ENCODE data around the gene TM7SF2.

The TM7SF2 gene

GRCh38 chr11:65119670-65119995 is 8.0 kb downstream of the TM7SF2 start:
- no peak for TF ChIP-seq CTCF (conservative IDR thresholded peaks at IDR 0.05; ENCODE audit: low read depth, low read length)
- DNase-seq (ENCODE audit: low read depth): no peak

GRCh38 chr11:65120831-65121230 is 9.2 kb downstream of the TM7SF2 start:
- TF ChIP-seq CTCF (conservative IDR thresholded peaks at IDR 0.05; ENCODE audit: low read depth, low read length): no peak

More at GRCh38 chr11:65119670-65119995, 8.0 kb downstream of the TM7SF2 start:
- no peak overlapping the region for H3K4me3 ChIP-seq (ENCODE audit: low read length)

GRCh38 chr11:65121447-65121864 is 9.8 kb downstream of the TM7SF2 start:
- TF ChIP-seq CTCF (conservative IDR thresholded peaks at IDR 0.05; ENCODE audit: low read depth, low read length): no peak
- H3K4me3 ChIP-seq (ENCODE audit: low read length): peak overlapping the region; percentile 98
- no peak for DNase-seq (ENCODE audit: low read depth)

More at GRCh38 chr11:65120831-65121230, 9.2 kb downstream of the TM7SF2 start:
- H3K4me3 ChIP-seq (ENCODE audit: low read length): peak overlapping the region; percentile 98
- no peak for DNase-seq (ENCODE audit: low read depth)

DNA sequence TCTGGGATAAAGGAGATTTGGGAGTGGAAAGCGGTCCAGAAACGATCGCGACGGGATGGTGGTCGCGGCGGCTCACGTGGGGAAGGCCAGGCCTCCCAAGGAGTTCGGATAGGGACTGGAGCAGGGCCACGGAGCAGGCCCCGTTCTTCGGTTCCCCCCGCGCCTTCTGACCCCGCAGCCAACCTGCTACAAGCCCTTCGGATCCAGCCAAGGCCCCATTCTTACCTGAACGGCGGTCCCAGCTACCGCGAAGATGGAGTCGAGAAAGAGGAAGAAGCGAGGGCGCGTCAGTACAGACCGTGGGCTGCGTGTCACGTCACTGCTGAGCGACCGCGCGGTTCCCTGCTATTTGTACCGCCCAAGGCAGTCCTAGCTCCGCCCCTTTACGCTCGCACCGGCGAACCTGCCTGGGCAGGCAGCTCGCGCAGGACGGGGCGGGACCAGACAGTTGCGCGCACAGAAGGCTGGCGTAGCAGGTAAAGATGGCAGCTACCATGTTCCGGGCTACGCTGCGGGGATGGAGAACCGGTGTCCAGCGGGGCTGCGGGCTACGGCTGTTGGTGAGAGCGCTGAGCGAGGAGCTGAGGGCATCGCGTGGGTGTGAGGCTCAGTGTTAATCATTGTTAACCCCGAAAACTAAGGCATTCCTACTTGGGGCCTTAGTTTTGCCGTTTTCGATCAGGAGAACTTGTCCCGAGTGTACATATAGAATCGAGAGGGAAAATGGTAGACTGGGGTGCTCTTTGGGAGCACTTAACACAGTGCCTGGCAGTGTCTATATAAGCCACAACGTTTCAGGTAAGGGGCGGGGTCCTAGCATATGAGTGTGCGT is 10.4 kb downstream of the TM7SF2 start, which contains the start of the genes FAU and MRPL49:
FAU (minus strand) TSS at position 270 of the 832 bp plus-strand sequence. CDS start 321 bp downstream, outside the sequence.
MRPL49 (plus strand) TSS at position 457 of the 832 bp plus-strand sequence; CDS start at position 483, 26 bp downstream.
- DNase-seq (ENCODE audit: low read depth): peak; percentile 94
- TF ChIP-seq CTCF (conservative IDR thresholded peaks at IDR 0.05; ENCODE audit: low read depth, low read length): no peak
- peak within 1 kb of the TSS; percentile 98 for H3K4me3 ChIP-seq (ENCODE audit: low read length)

GRCh38 chr11:65124480-65125196 is 13.0 kb downstream of the TM7SF2 start:
- TF ChIP-seq CTCF (conservative IDR thresholded peaks at IDR 0.05; ENCODE audit: low read depth, low read length): no peak
- DNase-seq (ENCODE audit: low read depth): no peak
- H3K4me3 ChIP-seq (ENCODE audit: low read length): no peak overlapping the region

- DNase-seq (ENCODE audit: low read depth): no peak
- H3K4me3 ChIP-seq (ENCODE audit: low read length): no peak overlapping the region
Observed at GRCh38 chr11:65125197-65126056, 13.8 kb downstream of the TM7SF2 start.

More at GRCh38 chr11:65125197-65126056, 13.8 kb downstream of the TM7SF2 start:
- TF ChIP-seq CTCF (conservative IDR thresholded peaks at IDR 0.05; ENCODE audit: low read depth, low read length): no peak
